Measurements from ENCODE around the gene MAP3K2.

DNA sequence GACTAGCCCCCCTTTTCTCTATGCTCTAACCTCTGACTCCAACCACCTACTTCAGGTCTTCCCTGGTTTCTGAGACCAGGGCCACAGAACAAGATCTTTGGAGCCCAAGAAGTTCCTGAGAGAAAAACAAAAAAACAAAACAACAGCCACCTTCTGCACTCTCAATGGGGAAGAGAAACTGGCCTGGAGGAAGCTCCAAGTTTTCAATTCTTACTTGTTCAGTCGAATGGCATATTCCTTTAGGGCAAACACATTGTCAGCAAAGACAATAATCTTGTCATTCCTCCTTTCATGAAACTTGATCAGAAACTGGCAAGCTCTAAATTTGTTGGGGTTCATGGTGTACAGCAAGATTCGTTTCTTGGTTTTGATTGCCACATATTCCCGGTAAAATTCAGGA, 108.8 kb downstream of the MAP3K2 start:
- TF ChIP-seq, protein P1, sequence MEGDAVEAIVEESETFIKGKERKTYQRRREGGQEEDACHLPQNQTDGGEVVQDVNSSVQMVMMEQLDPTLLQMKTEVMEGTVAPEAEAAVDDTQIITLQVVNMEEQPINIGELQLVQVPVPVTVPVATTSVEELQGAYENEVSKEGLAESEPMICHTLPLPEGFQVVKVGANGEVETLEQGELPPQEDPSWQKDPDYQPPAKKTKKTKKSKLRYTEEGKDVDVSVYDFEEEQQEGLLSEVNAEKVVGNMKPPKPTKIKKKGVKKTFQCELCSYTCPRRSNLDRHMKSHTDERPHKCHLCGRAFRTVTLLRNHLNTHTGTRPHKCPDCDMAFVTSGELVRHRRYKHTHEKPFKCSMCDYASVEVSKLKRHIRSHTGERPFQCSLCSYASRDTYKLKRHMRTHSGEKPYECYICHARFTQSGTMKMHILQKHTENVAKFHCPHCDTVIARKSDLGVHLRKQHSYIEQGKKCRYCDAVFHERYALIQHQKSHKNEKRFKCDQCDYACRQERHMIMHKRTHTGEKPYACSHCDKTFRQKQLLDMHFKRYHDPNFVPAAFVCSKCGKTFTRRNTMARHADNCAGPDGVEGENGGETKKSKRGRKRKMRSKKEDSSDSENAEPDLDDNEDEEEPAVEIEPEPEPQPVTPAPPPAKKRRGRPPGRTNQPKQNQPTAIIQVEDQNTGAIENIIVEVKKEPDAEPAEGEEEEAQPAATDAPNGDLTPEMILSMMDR (conservative IDR thresholded peaks at IDR 0.05) = no peak
- TF ChIP-seq ZFX (IDR thresholded peaks at IDR 0.05) = no peak
